HG03469 (cell line): ENCODE measurements around the gene TOMM20.
"Not testable (repeated sequence)": the region's sequence is repeated elsewhere in the genome, so short reads cannot be mapped to it uniquely, and the experiment has no call there.

Experiments used
- ATAC-seq: cut with Tn5 transposase; IDR thresholded peaks from one replicate; pipeline ENCODE4 v1.9.1; 2021; ENCODE audit warnings: mild to moderate bottlenecking, moderate library complexity, moderate number of reproducible peaks; ENCODE audit not compliant: unreplicated experiment

The TOMM20 gene

DNA sequence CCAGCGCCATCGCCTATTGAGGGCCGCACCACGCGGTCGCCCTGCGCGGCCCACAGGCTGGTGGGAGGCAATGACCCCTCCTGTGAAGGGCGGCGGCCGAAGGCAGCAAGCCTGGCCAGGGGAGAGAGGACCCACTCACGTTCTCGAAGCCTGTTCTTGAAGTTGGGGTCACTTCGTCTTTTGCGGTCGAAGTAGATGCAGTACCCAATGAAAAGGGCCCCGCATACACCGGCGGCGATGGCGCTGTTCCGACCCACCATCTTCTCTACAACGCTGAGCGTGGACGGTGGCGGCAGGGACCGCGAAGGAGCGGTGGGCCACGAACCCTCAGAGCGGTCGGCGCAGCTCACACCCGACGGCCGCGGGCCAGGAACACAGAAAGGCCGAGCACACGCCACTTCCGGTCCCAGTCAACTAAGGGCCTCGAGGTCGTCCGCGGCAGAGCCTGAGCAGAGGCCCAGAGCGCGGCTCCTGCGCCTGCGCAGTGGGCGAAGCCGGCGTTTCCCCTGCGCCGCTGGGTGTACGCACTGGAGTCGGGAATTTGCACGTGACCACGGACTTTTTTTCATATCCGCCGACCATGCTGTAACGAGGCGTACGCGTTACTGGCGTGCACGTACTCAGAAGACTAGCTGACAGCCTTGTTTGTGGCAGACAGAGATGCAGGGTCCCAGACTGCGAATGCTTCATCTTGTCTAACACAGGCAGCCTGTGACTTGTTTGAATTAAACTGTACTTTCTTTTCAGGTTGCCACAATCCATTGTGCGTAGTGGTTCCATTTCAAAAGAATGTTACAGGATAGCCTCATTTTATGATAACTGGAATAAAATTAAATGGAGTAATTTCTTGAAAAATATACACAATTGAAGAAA, at the start of gene TOMM20:
TSS of gene TOMM20 (minus strand) at position 382 of the 873 bp plus-strand sequence. CDS start at position 260, 122 bp downstream.
- peak; percentile 89 for ATAC-seq

GRCh38 chr1:235176486-235176885, 47.8 kb upstream of the TOMM20 start:
- no peak for ATAC-seq

- no peak for ATAC-seq
Measured at GRCh38 chr1:235169986-235170385, 41.3 kb upstream of the TOMM20 start.

DNA sequence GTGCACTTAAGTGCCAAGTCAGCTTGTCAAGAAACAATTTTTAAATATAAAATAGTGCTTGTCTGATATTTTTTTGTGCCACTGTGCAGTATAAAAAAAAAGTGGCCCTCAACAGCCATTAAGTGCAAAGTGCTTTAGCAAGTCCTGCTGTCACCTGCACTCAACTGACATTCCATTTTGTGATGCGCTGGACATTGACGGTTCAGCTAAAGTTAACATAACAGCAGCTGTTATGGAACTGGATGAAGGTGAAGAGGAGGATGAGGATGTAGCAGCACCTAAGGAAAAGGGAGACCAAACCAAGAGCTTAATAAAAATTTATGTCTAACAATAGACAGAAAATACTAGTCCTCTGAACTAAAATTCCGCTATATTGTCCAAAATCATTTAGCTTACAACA, 39.7 kb upstream of the TOMM20 start:
- ATAC-seq = no peak

DNA sequence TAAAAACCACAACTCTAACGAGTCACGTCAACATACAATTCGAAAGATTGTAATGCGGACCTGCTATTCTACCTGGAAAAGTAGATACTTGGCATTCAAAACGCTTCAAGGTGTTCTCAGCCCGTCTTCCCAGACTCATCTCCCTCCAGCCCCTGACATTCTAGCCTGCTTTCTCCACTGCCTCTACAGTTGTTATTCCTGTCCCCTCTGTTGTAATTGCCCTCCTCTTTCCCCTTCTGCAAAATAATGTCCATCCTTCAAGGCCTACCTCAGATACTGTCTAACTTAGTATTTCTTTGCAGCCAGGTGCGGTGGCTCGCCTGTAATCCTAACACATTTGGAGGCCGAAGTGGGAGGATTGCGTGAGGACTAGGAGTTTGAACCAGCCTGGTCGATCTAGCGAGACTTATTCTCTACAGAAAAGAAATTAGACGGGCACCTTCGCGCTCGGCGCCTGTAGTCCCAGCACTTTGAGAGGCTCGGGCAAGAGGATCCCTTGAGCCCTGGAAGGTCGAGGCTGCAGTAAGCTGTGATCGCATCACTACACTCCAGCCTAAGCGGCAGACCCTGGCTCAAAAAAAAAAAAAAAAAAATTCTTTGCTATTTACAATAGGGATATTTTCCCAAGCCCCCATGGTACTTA, 33.2 kb upstream of the TOMM20 start:
- no peak for ATAC-seq

DNA sequence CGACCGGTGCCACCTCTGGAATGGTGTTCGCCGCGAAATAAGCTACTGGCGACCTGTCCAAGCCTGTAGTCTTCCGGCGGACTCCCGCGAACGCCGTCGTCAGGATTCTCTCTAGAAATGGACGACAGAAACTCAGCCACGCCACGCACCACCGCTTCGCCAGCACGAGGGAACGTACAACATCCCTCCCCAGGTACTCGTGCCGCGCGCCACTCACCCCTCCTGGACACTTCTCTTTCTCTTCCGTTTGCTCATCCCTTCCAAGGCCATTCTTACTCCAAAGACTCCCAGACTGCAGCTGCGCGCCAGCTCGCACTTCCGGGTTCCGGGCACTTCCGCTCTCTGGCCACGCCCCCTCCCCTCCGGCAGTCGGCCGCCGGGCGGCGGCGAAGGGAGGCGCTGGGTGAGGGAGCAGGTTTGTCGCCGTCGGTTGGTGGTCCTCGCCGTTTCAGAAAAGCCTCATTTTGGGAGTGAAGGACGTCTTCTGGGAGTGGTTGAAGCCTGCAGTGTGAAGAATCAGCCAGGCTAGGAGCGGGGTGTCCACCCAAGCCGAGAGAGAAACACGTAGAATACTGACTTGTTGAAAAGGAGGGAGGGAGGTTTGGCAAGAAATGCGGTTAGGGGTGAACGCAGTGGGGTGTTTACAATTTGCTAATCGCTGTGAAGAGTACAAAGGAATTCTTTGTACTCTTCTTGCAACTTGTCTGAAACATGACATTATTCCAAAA, 32.5 kb upstream of the TOMM20 start, which contains the start of gene RBM34:
TSS of gene RBM34 (minus strand) at position 294 of the 728 bp plus-strand sequence. CDS start at position 270, 24 bp downstream.
- ATAC-seq = peak; percentile 73

DNA sequence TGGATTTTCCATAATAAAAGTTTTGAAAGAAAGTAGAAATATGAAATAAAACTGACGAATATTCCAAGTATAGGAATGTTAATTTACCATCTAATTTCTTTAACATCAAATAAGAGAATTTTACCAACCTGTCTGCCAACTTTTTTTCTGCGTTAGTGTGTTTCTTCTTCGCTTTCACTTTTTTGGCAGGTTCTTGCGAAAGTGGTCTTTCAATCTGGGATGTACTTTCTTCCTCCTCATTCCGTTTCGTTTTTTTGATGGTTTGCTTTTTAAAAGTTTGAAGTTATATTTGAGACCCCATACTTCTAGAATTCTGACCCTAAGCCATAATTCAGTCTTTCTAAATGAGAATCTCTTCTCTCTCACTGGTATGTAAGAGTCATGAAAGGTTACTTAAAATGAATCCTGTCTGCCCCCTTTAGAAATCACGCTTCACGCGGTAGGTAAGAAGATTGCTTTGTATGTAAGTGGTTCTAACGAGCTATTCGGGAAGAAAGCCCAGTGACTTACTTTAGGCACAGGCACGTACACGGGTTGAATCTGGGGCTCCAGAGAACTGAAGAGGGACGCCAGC, 31.8 kb upstream of the TOMM20 start:
- ATAC-seq = peak; percentile 19

DNA sequence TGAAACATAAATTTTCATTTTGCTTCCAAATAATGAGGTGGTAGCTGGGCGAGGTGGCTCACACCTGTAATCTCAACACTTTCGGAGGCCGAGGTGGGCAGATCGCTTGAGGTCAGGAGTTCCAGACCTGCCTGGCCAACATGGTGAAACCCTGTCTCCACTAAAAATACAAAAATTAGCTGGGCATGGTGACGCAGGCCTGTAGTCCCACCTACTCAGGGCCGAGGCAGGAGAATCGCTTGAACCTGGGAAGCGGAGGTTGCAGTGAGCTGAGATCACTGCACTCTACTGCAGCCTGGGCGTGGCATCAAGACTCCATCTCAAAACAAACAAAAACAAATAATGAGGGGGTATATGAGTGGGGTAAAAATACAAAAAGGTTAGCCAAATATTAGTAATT, 31.3 kb upstream of the TOMM20 start:
- not testable (repeated sequence) for ATAC-seq

GRCh38 chr1:235159284-235159683, 30.6 kb upstream of the TOMM20 start:
- not testable (repeated sequence) for ATAC-seq

DNA sequence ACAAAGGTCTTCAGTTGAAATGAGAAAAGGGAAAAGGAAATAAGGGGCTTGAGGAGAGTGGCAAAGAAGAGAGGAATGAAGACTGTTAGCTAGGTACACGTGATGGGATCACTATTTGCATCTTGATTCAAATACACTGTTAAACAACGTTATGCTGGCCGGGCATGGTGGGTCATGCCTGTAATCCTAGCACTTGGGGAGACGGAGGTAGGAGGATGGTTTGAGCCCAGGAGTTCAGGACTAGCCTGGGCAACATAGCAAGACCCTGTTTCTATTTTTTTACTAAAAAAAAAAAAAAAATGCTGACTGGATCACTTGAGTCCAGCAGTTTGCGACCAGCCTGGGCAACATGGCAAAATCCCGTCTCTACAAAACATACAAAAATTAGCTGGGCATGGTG, 30.0 kb upstream of the TOMM20 start:
- ATAC-seq = no peak

DNA sequence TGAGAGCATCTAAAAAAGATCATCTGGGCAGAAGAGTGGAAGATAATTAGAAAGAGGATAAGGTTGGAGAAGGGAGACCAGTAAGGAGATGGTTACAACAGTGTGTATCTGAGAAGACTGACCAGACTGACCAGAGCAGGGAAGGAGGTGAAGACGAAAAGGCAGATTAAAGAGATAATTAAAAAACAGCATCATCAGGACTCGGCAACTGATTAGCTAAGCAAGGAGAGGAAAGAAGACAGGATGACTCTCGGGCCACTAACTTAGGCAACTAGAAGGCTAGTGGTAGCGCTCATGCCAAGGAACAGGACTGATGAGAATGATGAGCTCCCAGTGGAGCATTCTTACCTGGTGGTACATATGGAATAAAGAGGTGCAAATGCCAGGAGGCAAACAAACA, 28.5 kb upstream of the TOMM20 start:
- ATAC-seq = no peak

- ATAC-seq = no peak
Measured at GRCh38 chr1:235156740-235157139, 28.1 kb upstream of the TOMM20 start.

GRCh38 chr1:235156265-235156664, 27.6 kb upstream of the TOMM20 start:
- no peak for ATAC-seq

- no peak for ATAC-seq
Measured at GRCh38 chr1:235152235-235152634, 23.6 kb upstream of the TOMM20 start.

DNA sequence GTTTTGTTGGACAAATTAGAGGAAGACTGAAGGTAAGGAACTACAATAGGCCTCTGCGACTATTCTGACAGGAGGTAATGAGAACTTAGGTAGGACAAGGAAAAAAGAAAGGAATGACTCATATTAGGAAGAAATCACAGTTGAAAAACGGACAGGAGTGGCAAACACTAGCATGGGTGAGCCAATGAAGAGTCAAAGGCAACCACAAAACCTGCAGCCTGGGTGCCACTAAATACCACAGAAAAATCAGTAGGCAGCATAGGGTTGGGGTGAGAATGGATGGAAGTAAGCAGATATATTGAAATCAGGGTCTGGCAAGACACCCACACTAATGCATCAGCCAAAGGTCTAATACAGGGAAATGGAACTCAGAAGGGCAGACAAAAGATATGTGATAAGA, 22.4 kb upstream of the TOMM20 start:
- no peak for ATAC-seq

- ATAC-seq = no peak
Measured at GRCh38 chr1:235149824-235150223, 21.2 kb upstream of the TOMM20 start.

DNA sequence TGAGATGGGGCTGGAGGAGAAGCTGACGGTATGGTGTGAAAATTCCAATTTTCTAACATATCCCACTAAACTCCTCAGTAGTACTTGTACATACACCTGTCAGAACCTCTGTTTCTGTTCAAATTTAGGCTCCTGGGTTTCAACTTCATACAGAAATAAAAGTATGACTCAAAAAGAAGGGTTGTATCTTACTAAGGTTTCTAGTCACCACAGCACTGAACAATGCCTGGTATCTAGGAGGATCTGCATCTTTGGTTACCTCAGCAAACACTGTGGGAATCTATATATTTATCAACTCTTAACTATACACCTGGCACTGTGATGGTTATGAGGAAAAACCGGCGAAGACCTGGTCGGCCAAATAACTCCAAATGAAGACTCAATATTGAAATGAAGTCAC, 18.6 kb upstream of the TOMM20 start:
- ATAC-seq = no peak

- ATAC-seq = no peak
Measured at GRCh38 chr1:235145639-235146038, 17.0 kb upstream of the TOMM20 start.

DNA sequence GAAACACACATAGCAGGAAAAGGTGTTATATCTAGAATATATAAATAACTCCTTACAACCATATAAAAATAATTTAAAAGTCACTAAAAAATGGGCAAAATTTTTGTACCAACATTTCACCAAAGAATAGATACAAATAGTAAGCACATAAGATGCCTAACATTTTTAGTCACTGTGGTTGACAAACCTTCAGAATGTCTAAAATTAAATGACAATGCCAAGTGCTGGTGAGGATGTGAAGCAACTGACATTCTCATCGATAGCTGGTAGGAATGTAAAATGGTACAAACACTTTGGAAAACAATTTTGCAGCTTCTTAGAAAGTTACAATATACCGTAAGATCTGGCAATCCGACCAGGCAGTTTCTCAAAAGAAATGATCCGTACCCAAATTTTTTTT, 14.4 kb upstream of the TOMM20 start:
- ATAC-seq = no peak

DNA sequence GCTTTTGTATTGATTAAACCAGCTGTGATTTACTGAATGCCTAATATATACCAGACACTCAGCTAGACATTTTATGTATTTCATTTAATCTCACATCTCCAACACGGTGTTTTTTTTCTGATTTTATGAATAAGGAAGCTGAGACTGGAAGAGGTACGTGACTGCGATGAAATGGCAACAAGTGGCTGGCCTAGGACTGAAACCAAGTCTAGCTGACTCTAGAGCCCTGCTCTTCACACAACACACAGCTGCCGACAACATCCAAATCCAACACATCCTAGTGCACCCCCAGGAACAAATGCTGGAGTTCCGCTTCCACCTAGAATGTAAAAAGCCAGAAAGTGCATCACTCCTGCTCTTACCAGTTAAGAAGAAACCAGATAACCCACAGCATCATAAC, 10.7 kb upstream of the TOMM20 start:
- ATAC-seq = no peak

DNA sequence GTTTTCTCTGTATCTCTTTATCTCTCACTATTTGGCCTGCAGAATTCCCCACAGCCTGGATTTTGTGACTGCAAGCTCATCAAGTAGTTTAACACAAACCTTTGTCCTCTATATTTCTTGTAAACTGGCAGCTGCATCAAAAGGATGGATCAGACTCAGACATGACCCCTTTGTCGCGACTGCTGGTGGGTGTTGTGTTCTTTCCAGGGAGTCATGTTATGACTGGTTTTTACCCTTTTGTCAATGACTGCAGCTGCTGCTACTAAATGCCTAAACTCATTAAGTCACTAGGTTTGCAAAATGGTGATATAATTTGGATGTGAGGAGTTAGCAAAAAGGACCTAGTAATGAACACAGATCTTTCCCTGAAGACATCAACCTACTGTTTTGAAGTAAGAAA, 10.2 kb upstream of the TOMM20 start:
- ATAC-seq = no peak
